ENCODE measurements around the gene BAZ2B.

- no peak for TF ChIP-seq CTCF (IDR thresholded peaks at IDR 0.05; ENCODE audit: insufficient read depth, low read depth, low read length)
- TF ChIP-seq EZH2 (IDR thresholded peaks at IDR 0.05; ENCODE audit: insufficient read depth, low read length), result no peak
These were observed 329.5 kb downstream of the BAZ2B start for GRCh38 chr2:159286709-159287441.

Data from astrocyte (in vitro differentiated cells and primary cell).